Body of pancreas (tissue), 4 donors: ENCODE results near the gene ARHGAP33.

Experiments used
- CTCF ChIP-seq, 7 experiments: fragments of 450-650 bp in 4 of 7; fragments of 200-600 bp in 3 of 7; sonication (generic) in 3 of 7; IDR thresholded peaks; one replicate each; pipeline ENCODE4 v1.5.1; 2016 to 2019; ENCODE audit warnings: antibody characterized with exemption in 7 of 7
- POLR2A ChIP-seq, 3 donors: fragments of 450-650 bp; IDR thresholded peaks; one replicate each; pipeline ENCODE4 v1.6.1; 2016; ENCODE audit warnings: antibody characterized with exemption in 3 of 3, mild to moderate bottlenecking in 2 of 3

GRCh38 chr19:35738021-35738886 is 37.1 kb upstream of the ARHGAP33 start:
- TF ChIP-seq CTCF (IDR thresholded peaks at IDR 0.05) = no peak
- no peak for TF ChIP-seq POLR2A (IDR thresholded peaks at IDR 0.05)
